GM23338 (cell line): ENCODE measurements around the gene FMC1. TPM values are rescaled to one million over a fixed set of nuclear protein-coding genes. Genes with fewer than 3 reads are reported as not detected.

Experiments
- EZH2 ChIP-seq: fragments of 200-600 bp; sonication (generic); IDR thresholded peaks from one replicate; pipeline ENCODE4 v1.8.0; 2017; ENCODE audit warnings: antibody characterized with exemption, mild to moderate bottlenecking, low read depth; ENCODE audit not compliant: unreplicated experiment
- POLR2AphosphoS5 ChIP-seq: IDR thresholded peaks from 2 replicates; pipeline ENCODE4 v1.6.1; 2016; ENCODE audit warnings: antibody characterized with exemption, low read depth
- ZNF114 ChIP-seq: fragments of 250-450 bp; sonication (Bioruptor Pico); IDR thresholded peaks from 2 replicates; pipeline ENCODE4 v1.5.0; 2020; ENCODE audit warnings: mild to moderate bottlenecking, moderate library complexity
- polyA plus RNA-seq: library from polyadenylated mRNA; unstranded; fragments of >200 nt; fragmentation: Nextera tagmentation; extraction: Ambion mirVana; gene quantifications from 2 replicates; pipeline ENCODE4 v1.2.1, GENCODE V29; 2016
- small RNA-seq: library from RNA; depleted of rRNA; stranded (forward); fragments of <200 nt; gene quantifications from one replicate; pipeline ENCODE3, GENCODE V24; 2014; ENCODE audit warnings: low replicate concordance
- total RNA-seq: library from RNA; depleted of rRNA; stranded (reverse); fragments of >200 nt; shearing (Covaris generic); gene quantifications from 2 replicates; pipeline ENCODE4 v1.2.3, GENCODE V29; 2014; rRNA removed
- TF ChIP-seq, protein P1 (sequence below): IDR thresholded peaks from 2 replicates; pipeline ENCODE4 v1.6.1; 2016; ENCODE audit warnings: antibody characterized with exemption

Gene FMC1
- total and polyA plus RNA-seq, 2 experiments from 2014 or later = 4.8 to 70.5 TPM

DNA sequence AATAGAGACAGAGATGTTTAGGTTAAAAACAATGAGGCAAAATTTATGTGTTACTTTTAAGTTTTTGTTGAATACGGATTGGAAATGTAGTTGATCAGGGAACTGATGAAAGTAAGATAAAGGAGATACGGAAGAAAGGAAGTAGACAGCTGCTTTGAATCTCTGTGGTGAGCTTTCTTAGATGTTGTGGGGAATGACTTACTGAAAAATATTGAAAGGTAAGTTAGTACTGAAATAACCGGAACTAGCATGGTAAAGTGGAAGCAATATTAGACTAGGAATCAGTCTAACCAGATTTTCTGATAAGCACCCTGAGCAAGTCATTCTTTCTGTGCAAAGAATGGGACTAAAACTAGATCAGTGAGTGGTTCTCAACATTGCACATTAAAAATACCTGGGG is 53.4 kb downstream of the FMC1 start (continued):
- TF ChIP-seq ZNF114 (CRISPR knock-in tag) (no peak), EZH2 (no peak), POLR2AphosphoS5 (no peak)
- TF ChIP-seq, protein P1, sequence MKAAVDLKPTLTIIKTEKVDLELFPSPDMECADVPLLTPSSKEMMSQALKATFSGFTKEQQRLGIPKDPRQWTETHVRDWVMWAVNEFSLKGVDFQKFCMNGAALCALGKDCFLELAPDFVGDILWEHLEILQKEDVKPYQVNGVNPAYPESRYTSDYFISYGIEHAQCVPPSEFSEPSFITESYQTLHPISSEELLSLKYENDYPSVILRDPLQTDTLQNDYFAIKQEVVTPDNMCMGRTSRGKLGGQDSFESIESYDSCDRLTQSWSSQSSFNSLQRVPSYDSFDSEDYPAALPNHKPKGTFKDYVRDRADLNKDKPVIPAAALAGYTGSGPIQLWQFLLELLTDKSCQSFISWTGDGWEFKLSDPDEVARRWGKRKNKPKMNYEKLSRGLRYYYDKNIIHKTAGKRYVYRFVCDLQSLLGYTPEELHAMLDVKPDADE = no peak

Small RNA genes within 50 kb of the gene (small RNA-seq; reads per million reads assigned to genes)
- not detected for gene RNU6-206P

Other genes with a start within 250 kb of the FMC1 start
- gene ZC3HAV1, start 231.6 kb upstream of the FMC1 start, total RNA-seq = 56.8 and 59.8 TPM in 2 replicates
- 23.4 and 24.8 TPM in 2 replicates for gene ZC3HAV1, start 231.6 kb upstream of the FMC1 start, polyA plus RNA-seq
- 25.4 and 26.6 TPM in 2 replicates for gene UBN2, start 110.1 kb upstream of the FMC1 start, total RNA-seq
- gene UBN2, start 110.1 kb upstream of the FMC1 start, polyA plus RNA-seq = 17.8 and 18.5 TPM in 2 replicates
- 53.1 and 57.3 TPM in 2 replicates for gene LUC7L2, start 18.6 kb downstream of the FMC1 start, total RNA-seq
- gene LUC7L2, start 18.6 kb downstream of the FMC1 start, polyA plus RNA-seq = 31.5 and 40.3 TPM in 2 replicates
- 42.3 and 46.6 TPM in 2 replicates for gene KLRG2, start 142.3 kb downstream of the FMC1 start, total RNA-seq
- 4.1 and 5.6 TPM in 2 replicates for gene KLRG2, start 142.3 kb downstream of the FMC1 start, polyA plus RNA-seq
- not detected in 2 replicates for gene CLEC2L, start 182.3 kb downstream of the FMC1 start, total RNA-seq
- 0.21 TPM in 1 of 2 replicates, not detected in the other for gene CLEC2L, start 182.3 kb downstream of the FMC1 start, polyA plus RNA-seq